PFSK-1 (cell line): ENCODE measurements around the gene OR52A5.

Source experiments
- FOXP2 ChIP-seq: optimal IDR thresholded peaks from 2 replicates; pipeline ENCODE3; 2011; ENCODE audit warnings: borderline replicate concordance, control low read depth, inconsistent platforms; ENCODE audit not compliant: insufficient read depth; ENCODE audit errors: extremely low read length, extremely low read depth
- POLR2AphosphoS5 ChIP-seq: IDR thresholded peaks from 2 replicates; pipeline ENCODE4 v1.6.1; 2012; ENCODE audit warnings: low read depth, mild to moderate bottlenecking, control low read depth, low read length, moderate library complexity
- TAF1 ChIP-seq: IDR thresholded peaks from 2 replicates; pipeline ENCODE4 v1.6.1; 2012; ENCODE audit warnings: low read length, control low read depth, borderline replicate concordance; ENCODE audit not compliant: insufficient read depth

GRCh38 chr11:5151713-5152153 is 13.6 kb upstream of the OR52A5 start:
- TF ChIP-seq POLR2AphosphoS5 (no peak), TAF1 (no peak), FOXP2 (no peak)
